Neural progenitor cell (in vitro differentiated cells): Measurements from ENCODE around the gene PNPLA5. TPM values are rescaled to one million over a fixed set of nuclear protein-coding genes. Genes with fewer than 3 reads are reported as not detected.

Experiments used
- DNase-seq: peaks from one replicate; pipeline ENCODE4 v3.0.0-alpha.2; 2016; ENCODE audit warnings: low spot score
- H2AFZ ChIP-seq: fragments of 200-600 bp; sonication (generic); replicated peaks from 2 replicates; pipeline ENCODE4 v1.6.1; 2016; ENCODE audit warnings: antibody characterized with exemption
- H3F3A ChIP-seq: fragments of 200-600 bp; sonication (generic); 2 replicates; pipeline ENCODE4 v1.6.1; 2016; ENCODE audit warnings: antibody characterized with exemption, low read depth
- H3K27ac ChIP-seq: fragments of 200-600 bp; sonication (generic); 2 replicates; pipeline ENCODE4 v1.5.1; 2016; ENCODE audit warnings: mild to moderate bottlenecking
- H3K27me3 ChIP-seq: fragments of 200-600 bp; sonication (generic); 2 replicates; pipeline ENCODE4 v1.6.1; 2016; ENCODE audit warnings: mild to moderate bottlenecking, moderate library complexity
- H3K36me3 ChIP-seq: fragments of 200-600 bp; sonication (generic); 2 replicates; pipeline ENCODE4 v1.5.1; 2016
- H3K4me1 ChIP-seq: fragments of 200-600 bp; sonication (generic); 2 replicates; pipeline ENCODE4 v1.6.1; 2016; ENCODE audit warnings: mixed run types
- H3K4me2 ChIP-seq: fragments of 200-600 bp; sonication (generic); 2 replicates; pipeline ENCODE4 v1.6.1; 2016
- H3K4me3 ChIP-seq: fragments of 200-600 bp; sonication (generic); 2 replicates; pipeline ENCODE4 v1.5.1; 2016
- H3K79me2 ChIP-seq: fragments of 200-600 bp; sonication (generic); 2 replicates; pipeline ENCODE4 v1.6.1; 2016; ENCODE audit warnings: low read depth
- H3K9ac ChIP-seq: fragments of 200-600 bp; sonication (generic); 2 replicates; pipeline ENCODE4 v1.6.1; 2016
- H3K9me3 ChIP-seq: fragments of 200-600 bp; sonication (generic); 2 replicates; pipeline ENCODE4 v1.5.1; 2016; ENCODE audit warnings: low read depth
- H4K20me1 ChIP-seq: fragments of 200-600 bp; sonication (generic); 2 replicates; pipeline ENCODE4 v1.6.1; 2016; ENCODE audit warnings: low read depth
- H3K27ac Mint-ChIP-seq: 3 replicates; pipeline ENCODE4 v1.8.0; 2021; ENCODE audit warnings: mixed read lengths
- H3K27me3 Mint-ChIP-seq: 2 replicates; pipeline ENCODE4 v1.8.0; 2022; ENCODE audit warnings: low read depth, mild to moderate bottlenecking, inconsistent platforms, moderate library complexity, mixed read lengths; ENCODE audit not compliant: insufficient read depth
- H3K36me3 Mint-ChIP-seq: 3 replicates; pipeline ENCODE4 v1.8.0; 2021; ENCODE audit warnings: mixed read lengths
- H3K4me1 Mint-ChIP-seq: 3 replicates; pipeline ENCODE4 v1.8.0; 2021; ENCODE audit warnings: mixed read lengths
- H3K4me3 Mint-ChIP-seq: 3 replicates; pipeline ENCODE4 v1.8.0; 2021; ENCODE audit warnings: mild to moderate bottlenecking, moderate library complexity, mixed read lengths
- H3K9me3 Mint-ChIP-seq: 3 replicates; pipeline ENCODE4 v1.8.0; 2020; ENCODE audit warnings: mixed read lengths
- CTCF ChIP-seq: fragments of 200-600 bp; sonication (generic); IDR thresholded peaks from 2 replicates; pipeline ENCODE4 v1.5.1; 2017; ENCODE audit warnings: antibody characterized with exemption, mild to moderate bottlenecking
- EZH2 ChIP-seq: fragments of 200-600 bp; sonication (generic); IDR thresholded peaks from 2 replicates; pipeline ENCODE4 v1.6.1; 2017; ENCODE audit warnings: antibody characterized with exemption, mild to moderate bottlenecking, moderate library complexity
- EZH2phosphoT487 ChIP-seq: fragments of 200-600 bp; sonication (generic); IDR thresholded peaks from 2 replicates; pipeline ENCODE4 v1.6.1; 2017; ENCODE audit warnings: antibody characterized with exemption
- total RNA-seq: library from RNA; depleted of rRNA; stranded (reverse); fragments of >200 nt; gene quantifications from 2 replicates; pipeline ENCODE4 v1.2.3, GENCODE V29; 2015; ENCODE audit warnings: low replicate concordance

Gene PNPLA5
- total RNA-seq, 1 donor from 2014 or later, result 0.11 TPM

GRCh38 chr22:43859621-43860020 is 32.2 kb downstream of the PNPLA5 start:
- no peak overlapping the region for H3K4me3 Mint-ChIP-seq
- Histone ChIP-seq H4K20me1 (peaks cover 24% of the 10 kb centered on the region), H3K36me3 (no peaks in the 10 kb centered on the region), H3K27me3 (peaks cover 15% of the 10 kb centered on the region), H3K4me3 (no peak overlapping the region), H3K9ac (no peak overlapping the region), H3K79me2 (peaks cover 66% of the 10 kb centered on the region), H3K27ac (no peak overlapping the region), H3K9me3 (peaks cover 8% of the 10 kb centered on the region), H2AFZ (no peak overlapping the region), H3F3A (peaks cover 19% of the 10 kb centered on the region), H3K4me1 (peaks cover 12% of the 10 kb centered on the region), H3K4me2 (no peak overlapping the region)
- TF ChIP-seq EZH2 (no peak), EZH2phosphoT487 (no peak), CTCF (no peak)
- H3K27me3 Mint-ChIP-seq, result peaks cover 13% of the 10 kb centered on the region
- DNase-seq, result no peak
- H3K27ac Mint-ChIP-seq, result no peak overlapping the region
- peaks cover 11% of the 10 kb centered on the region for H3K4me1 Mint-ChIP-seq
- H3K9me3 Mint-ChIP-seq, result peaks cover 8% of the 10 kb centered on the region
- H3K36me3 Mint-ChIP-seq, result no peaks in the 10 kb centered on the region

GRCh38 chr22:43859176-43859575 is 32.6 kb downstream of the PNPLA5 start:
- H3K36me3 Mint-ChIP-seq, result no peaks in the 10 kb centered on the region
- peaks cover 11% of the 10 kb centered on the region for H3K4me1 Mint-ChIP-seq
- Histone ChIP-seq H3K4me2 (no peak overlapping the region), H3K4me1 (peaks cover 12% of the 10 kb centered on the region), H2AFZ (no peak overlapping the region), H3K79me2 (peaks cover 69% of the 10 kb centered on the region), H3K9me3 (peaks cover 8% of the 10 kb centered on the region), H4K20me1 (peaks cover 28% of the 10 kb centered on the region), H3F3A (peaks cover 19% of the 10 kb centered on the region), H3K27ac (no peak overlapping the region), H3K27me3 (peaks cover 15% of the 10 kb centered on the region), H3K36me3 (no peaks in the 10 kb centered on the region), H3K4me3 (no peak overlapping the region), H3K9ac (no peak overlapping the region)
- no peak overlapping the region for H3K4me3 Mint-ChIP-seq
- no peak for DNase-seq
- TF ChIP-seq EZH2phosphoT487, result no peak
- no peak for TF ChIP-seq EZH2
- no peak for TF ChIP-seq CTCF
- peaks cover 8% of the 10 kb centered on the region for H3K9me3 Mint-ChIP-seq
- H3K27ac Mint-ChIP-seq, result no peak overlapping the region
- peaks cover 13% of the 10 kb centered on the region for H3K27me3 Mint-ChIP-seq

GRCh38 chr22:43858156-43858895 is 33.5 kb downstream of the PNPLA5 start:
- Histone ChIP-seq H3K9me3 (peaks cover 8% of the 10 kb centered on the region), H3K4me2 (no peak overlapping the region), H3K27ac (no peak overlapping the region), H3K36me3 (no peaks in the 10 kb centered on the region), H3K4me1 (peaks cover 12% of the 10 kb centered on the region), H3K27me3 (peaks cover 8% of the 10 kb centered on the region), H3K9ac (no peak overlapping the region), H3K79me2 (peaks cover 76% of the 10 kb centered on the region), H3K4me3 (no peak overlapping the region), H4K20me1 (peaks cover 34% of the 10 kb centered on the region), H3F3A (peaks cover 12% of the 10 kb centered on the region), H2AFZ (no peak overlapping the region)
- DNase-seq, result no peak
- peaks cover 8% of the 10 kb centered on the region for H3K27me3 Mint-ChIP-seq
- H3K4me3 Mint-ChIP-seq, result no peak overlapping the region
- TF ChIP-seq CTCF, result no peak
- TF ChIP-seq EZH2, result no peak
- TF ChIP-seq EZH2phosphoT487, result no peak
- H3K36me3 Mint-ChIP-seq, result no peaks in the 10 kb centered on the region
- H3K9me3 Mint-ChIP-seq, result peaks cover 8% of the 10 kb centered on the region
- H3K4me1 Mint-ChIP-seq, result peaks cover 11% of the 10 kb centered on the region
- no peak overlapping the region for H3K27ac Mint-ChIP-seq
